Transverse colon (tissue), 4 donors: ENCODE results near the gene FOXC2. TPM values are rescaled to one million over a fixed set of nuclear protein-coding genes. Genes with fewer than 3 reads are reported as not detected.
A peak's percentile ranks its signal among the peaks of the same experiment; 100 is the strongest.

Source experiments
- DNase-seq: peaks from one replicate; pipeline ENCODE4 v3.0.0-alpha.2; 2019
- H3K27ac ChIP-seq, 4 donors: fragments of 200-600 bp; sonication (generic); 2 replicates each; pipeline ENCODE4 v1.5.1; 2016 to 2018; ENCODE audit warnings: inconsistent platforms in 4 of 4
- H3K27me3 ChIP-seq: fragments of 200-600 bp; sonication (generic); 2 replicates; pipeline ENCODE4 v1.5.1; 2017; ENCODE audit warnings: inconsistent platforms
- H3K36me3 ChIP-seq, 4 donors: fragments of 200-600 bp; sonication (generic); 2 replicates each; pipeline ENCODE4 v1.5.1; 2017 to 2019; ENCODE audit warnings: inconsistent platforms in 4 of 4
- H3K4me1 ChIP-seq, 4 donors: fragments of 200-600 bp; sonication (generic); 2 replicates each; pipeline ENCODE4 v1.5.1; 2017 to 2020; ENCODE audit warnings: inconsistent platforms in 4 of 4
- H3K4me3 ChIP-seq, 4 donors: fragments of 200-600 bp; sonication (generic); 1 replicate in 1 of 4; 2 replicates in 3 of 4; pipeline versions ENCODE4 v1.5.1 to v1.6.1; 2017 to 2019; ENCODE audit warnings: inconsistent platforms in 4 of 4
- H3K9me3 ChIP-seq, 2 donors: fragments of 200-600 bp; sonication (generic); 2 replicates each; pipeline ENCODE4 v1.5.1; 2017 to 2019; ENCODE audit warnings: inconsistent platforms in 2 of 2
- EP300 ChIP-seq: sonication (generic); formaldehyde crosslinking; IDR thresholded peaks from one replicate; pipeline ENCODE4 v1.6.1; 2017; ENCODE audit warnings: antibody characterized with exemption, low read depth
- POLR2A ChIP-seq: fragments of 450-650 bp; IDR thresholded peaks from one replicate; pipeline ENCODE4 v1.6.1; 2016; ENCODE audit warnings: antibody characterized with exemption, mild to moderate bottlenecking, moderate library complexity
- POLR2AphosphoS5 ChIP-seq, 3 donors: sonication (generic); formaldehyde crosslinking; IDR thresholded peaks; one replicate each; pipeline ENCODE4 v1.6.1; 2016; ENCODE audit warnings: antibody characterized with exemption in 3 of 3
- WGBS, 2 donors: methylation state at CpG; one replicate each; pipeline ENCODE4 v1.1.5; 2018; ENCODE audit warnings: low coverage in 1 of 2; 5-methylcytosine and 5-hydroxymethylcytosine counted together
- in situ Hi-C, 4 donors: fragments of 200-750 bp; cut with MboI; loops; one replicate each; pipeline versions ENCODE4 v1.15.0 to v1.15.1; 2017; ENCODE audit warnings: low sequenced_read_pairs in 3 of 4, low pct_ligation_motif_present in 1 of 4, low pct_unique_long_range_greater_than_20kb in 1 of 4
- intact Hi-C: fragments of 100-400 bp; cut with DNase I; formaldehyde crosslinking; loops from one replicate; pipeline ENCODE4 v1.15.1; 2023; ENCODE audit warnings: low total_unique reads
- total RNA-seq, 4 donors: library from RNA; depleted of rRNA; stranded (reverse); fragments of >200 nt; gene quantifications; one replicate each; pipeline ENCODE4 v1.1.0, GENCODE V29; 2016
- TF ChIP-seq, protein P1 (sequence below), 5 experiments: fragments of 200-600 bp in 3 of 5; fragments of 450-650 bp in 2 of 5; sonication (generic) in 3 of 5; IDR thresholded peaks; 1 replicate in 2 of 5; 2 replicates in 3 of 5; pipeline ENCODE4 v1.5.1; 2016 to 2017; ENCODE audit warnings: antibody characterized with exemption in 5 of 5, inconsistent platforms in 3 of 5, mild to moderate bottlenecking in 2 of 5, moderate library complexity in 1 of 5

Gene FOXC2
- total RNA-seq, 4 donors from 2014 or later: 0.27 TPM; not detected in 3

DNA sequence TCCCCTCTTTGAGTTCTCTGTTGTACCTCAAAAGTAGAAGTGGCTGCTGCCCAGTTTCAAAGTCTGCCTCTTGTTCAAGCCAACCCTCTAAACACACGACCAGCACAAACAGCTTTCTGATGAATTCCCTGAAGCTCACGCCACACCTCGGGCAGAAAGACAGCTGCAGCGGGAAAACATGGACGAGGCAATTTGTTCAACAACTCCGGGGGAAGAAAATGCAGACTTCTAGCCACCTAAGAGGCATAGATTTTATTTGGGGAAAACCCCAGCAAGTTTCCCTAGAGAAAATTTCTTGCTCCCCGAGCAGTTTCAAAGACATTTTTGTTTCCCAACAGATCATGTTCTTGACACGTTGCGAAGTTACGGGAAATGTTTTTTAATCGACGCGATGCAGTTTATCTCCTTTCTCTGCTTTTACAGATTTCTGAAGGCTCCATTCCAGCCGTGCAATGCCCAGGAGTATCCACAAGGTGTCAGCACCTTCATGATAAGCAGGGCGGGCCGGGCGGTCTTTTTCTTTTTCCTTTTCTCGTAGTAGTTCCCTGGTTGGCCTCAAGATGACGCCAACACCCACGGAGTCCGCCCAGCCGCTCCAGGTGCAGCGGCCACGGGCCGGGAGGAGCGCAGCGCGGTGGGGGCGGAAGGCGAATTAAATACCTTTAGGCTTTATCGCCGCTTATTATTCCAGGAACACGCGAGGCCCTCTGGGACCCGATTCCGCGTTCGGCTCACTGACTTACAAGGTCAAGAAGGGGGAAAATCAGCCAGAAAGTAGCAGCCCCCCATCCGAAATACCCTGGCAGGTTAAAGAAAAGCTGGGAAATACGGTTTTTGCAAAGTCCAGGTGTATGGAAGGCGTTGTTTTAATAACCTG, 2.9 kb upstream of the FOXC2 start:
- Histone ChIP-seq H3K9me3 (no peaks in the 10 kb centered on the region), H3K4me1 (peaks cover 0 to 22% (median 10%) of the 10 kb centered on the region in 4 donors), H3K27ac (no peak overlapping the region), H3K27me3 (peaks cover 78% of the 10 kb centered on the region), H3K36me3 (no peaks in the 10 kb centered on the region), H3K4me3 (peak overlapping the region in 1 of 4 donors; percentile 23)
- 0 to 1% methylated on average over 5 to 41 of the region's 41 CpGs for WGBS, 2 donors
- DNase-seq: peak; percentile 91
- no peak for TF ChIP-seq EP300
- no peak for TF ChIP-seq POLR2AphosphoS5 (IDR thresholded peaks at IDR 0.05)
- TF ChIP-seq POLR2A: no peak
- TF ChIP-seq, protein P1, sequence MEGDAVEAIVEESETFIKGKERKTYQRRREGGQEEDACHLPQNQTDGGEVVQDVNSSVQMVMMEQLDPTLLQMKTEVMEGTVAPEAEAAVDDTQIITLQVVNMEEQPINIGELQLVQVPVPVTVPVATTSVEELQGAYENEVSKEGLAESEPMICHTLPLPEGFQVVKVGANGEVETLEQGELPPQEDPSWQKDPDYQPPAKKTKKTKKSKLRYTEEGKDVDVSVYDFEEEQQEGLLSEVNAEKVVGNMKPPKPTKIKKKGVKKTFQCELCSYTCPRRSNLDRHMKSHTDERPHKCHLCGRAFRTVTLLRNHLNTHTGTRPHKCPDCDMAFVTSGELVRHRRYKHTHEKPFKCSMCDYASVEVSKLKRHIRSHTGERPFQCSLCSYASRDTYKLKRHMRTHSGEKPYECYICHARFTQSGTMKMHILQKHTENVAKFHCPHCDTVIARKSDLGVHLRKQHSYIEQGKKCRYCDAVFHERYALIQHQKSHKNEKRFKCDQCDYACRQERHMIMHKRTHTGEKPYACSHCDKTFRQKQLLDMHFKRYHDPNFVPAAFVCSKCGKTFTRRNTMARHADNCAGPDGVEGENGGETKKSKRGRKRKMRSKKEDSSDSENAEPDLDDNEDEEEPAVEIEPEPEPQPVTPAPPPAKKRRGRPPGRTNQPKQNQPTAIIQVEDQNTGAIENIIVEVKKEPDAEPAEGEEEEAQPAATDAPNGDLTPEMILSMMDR (IDR thresholded peaks at IDR 0.05): peak; percentile 100
- in situ Hi-C loops (loop anchor here (10.0 to 25.0 kb wide), 5 partner anchors 491 to 724 kb away; no protein-coding TSS in a partner anchor), intact Hi-C loops (loop anchor here (5.0 kb wide), 1 partner anchor 714 kb away; no protein-coding TSS in a partner anchor)

DNA sequence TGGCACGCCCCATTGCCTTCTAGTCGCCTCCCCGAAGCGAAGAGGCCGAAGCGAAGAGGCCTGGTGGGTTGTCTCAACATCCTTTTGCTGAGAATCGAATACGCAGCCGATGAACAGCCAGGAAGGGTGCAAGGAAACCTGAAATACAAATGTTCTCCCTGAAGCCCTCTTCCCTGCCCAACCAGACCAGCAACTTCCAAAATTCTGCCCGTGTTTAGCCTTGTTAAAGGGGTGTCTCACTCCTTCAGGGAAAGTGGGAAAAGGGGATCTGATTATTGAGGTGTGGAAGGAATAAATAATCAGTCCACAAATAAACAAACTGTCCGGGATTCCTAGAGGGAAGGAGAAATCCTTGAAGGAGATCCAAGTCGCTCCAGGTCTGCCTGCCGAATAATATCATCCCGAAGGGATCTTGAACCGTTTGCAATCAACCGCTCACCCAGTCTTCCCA, 1.4 kb upstream of the FOXC2 start:
- WGBS, 2 donors: 50% methylated on average over 9 to 16 of the region's 16 CpGs
- TF ChIP-seq POLR2AphosphoS5 (IDR thresholded peaks at IDR 0.05): no peak
- no peak for TF ChIP-seq POLR2A
- TF ChIP-seq EP300: no peak
- TF ChIP-seq, protein P1 (IDR thresholded peaks at IDR 0.05): no peak
- no peak overlapping the region for H3K27ac ChIP-seq
- H3K36me3 ChIP-seq: no peaks in the 10 kb centered on the region
- H3K27me3 ChIP-seq: peaks cover 89% of the 10 kb centered on the region
- in situ Hi-C loops (loop anchor here (5.0 to 25.0 kb wide), 6 partner anchors 490 to 722 kb away; no protein-coding TSS in a partner anchor), intact Hi-C loops (loop anchor here (5.0 kb wide), 1 partner anchor 507 kb away; no protein-coding TSS in a partner anchor)
- H3K9me3 ChIP-seq: no peaks in the 10 kb centered on the region
- H3K4me1 ChIP-seq: peaks cover 0 to 22% (median 10%) of the 10 kb centered on the region in 4 donors
- no peak overlapping the region for H3K4me3 ChIP-seq
- DNase-seq: no peak

DNA sequence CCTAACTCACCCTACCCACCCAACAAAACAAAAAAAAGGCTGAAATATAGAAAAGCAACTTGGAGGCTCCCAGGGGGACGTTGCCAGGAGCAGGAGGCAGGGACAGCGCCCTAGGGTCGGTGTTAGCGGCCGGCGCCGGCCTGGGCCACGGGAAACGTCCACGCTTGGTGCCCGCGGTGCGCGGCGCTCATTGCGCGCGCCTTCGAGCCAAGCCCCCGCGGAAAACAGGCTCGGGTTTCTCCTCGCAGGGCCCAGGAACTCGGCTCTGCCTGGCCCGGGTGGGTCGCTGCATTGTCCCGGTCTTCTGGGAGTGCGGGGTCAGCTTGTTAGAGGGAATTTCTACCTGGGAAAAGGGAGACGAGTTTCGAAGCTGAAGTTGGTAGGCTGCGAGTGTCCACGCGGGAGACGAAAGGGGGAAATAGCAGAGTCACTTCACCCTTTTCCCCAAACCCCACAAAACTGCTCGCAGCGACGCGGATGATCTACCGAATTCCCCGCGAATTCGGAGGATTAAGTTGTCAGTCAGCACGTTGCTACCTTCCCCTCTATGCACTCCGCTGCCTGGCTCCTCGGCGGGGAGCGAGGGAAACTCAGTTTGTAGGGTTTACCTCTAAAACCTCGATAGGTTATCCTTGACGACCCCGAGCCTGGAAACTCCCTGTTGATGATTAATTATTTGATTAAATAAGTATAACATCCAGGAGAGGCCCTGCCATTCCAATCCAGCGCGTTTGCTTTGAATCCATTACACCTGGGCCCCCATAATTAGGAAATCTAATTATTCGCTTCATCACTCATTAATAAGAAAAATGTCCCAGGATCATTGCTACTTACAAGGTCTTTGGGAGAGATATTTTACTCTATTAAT, 751 bp upstream of the FOXC2 start:
- intact Hi-C loops: loop anchor here (5.0 kb wide), 1 partner anchor 506 kb away; no protein-coding TSS in a partner anchor
- WGBS, 2 donors: 10 to 19% methylated on average over 11 to 47 of the region's 53 CpGs

More for the DNA sequence above, 751 bp upstream of the FOXC2 start:
- in situ Hi-C loops: loop anchor here (5.0 to 25.0 kb wide), 6 partner anchors 489 to 721 kb away; no protein-coding TSS in a partner anchor
- Histone ChIP-seq H3K4me3 (peak overlapping the region in 1 of 4 donors; percentile 41), H3K27ac (no peak overlapping the region), H3K4me1 (peaks cover 0 to 22% (median 10%) of the 10 kb centered on the region in 4 donors), H3K9me3 (no peaks in the 10 kb centered on the region), H3K36me3 (no peaks in the 10 kb centered on the region), H3K27me3 (peaks cover 91% of the 10 kb centered on the region)
- no peak for DNase-seq
- TF ChIP-seq, protein P1 (IDR thresholded peaks at IDR 0.05): no peak
- TF ChIP-seq EP300: no peak
- no peak for TF ChIP-seq POLR2A
- TF ChIP-seq POLR2AphosphoS5 (IDR thresholded peaks at IDR 0.05): no peak
